GM12892 (cell line): ENCODE measurements around the gene SSR3.

ENCODE experiments used
- DNase-seq: peaks from one replicate; pipeline ENCODE4 v3.0.0; 2011; ENCODE audit not compliant: insufficient read length
- FAIRE-seq: peaks from 2 replicates; lab custom pipeline; 2011; peaks lifted over from hg19 to GRCh38; lab: Jason Lieb, UNC
- POLR2A ChIP-seq: IDR thresholded peaks from 2 replicates; pipeline ENCODE4 v1.6.1; 2011; ENCODE audit warnings: low read depth, low read length, control low read depth
- POLR2AphosphoS5 ChIP-seq: IDR thresholded peaks from 2 replicates; pipeline ENCODE4 v1.6.1; 2011; ENCODE audit warnings: low read depth, low read length, control low read depth
- TAF1 ChIP-seq: IDR thresholded peaks from 2 replicates; pipeline ENCODE4 v1.6.1; 2011; ENCODE audit warnings: low read depth, mild to moderate bottlenecking, control low read depth, low read length, borderline replicate concordance

Gene SSR3

GRCh38 chr3:156527060-156527459 lies 27.9 kb downstream of the SSR3 start:
- TF ChIP-seq POLR2A (no peak), TAF1 (no peak), POLR2AphosphoS5 (no peak)
- DNase-seq (no peak), FAIRE-seq (no peak)

- FAIRE-seq = no peak
- TF ChIP-seq POLR2A = no peak
- no peak for TF ChIP-seq TAF1
- no peak for TF ChIP-seq POLR2AphosphoS5
- DNase-seq = no peak
Measured at GRCh38 chr3:156525808-156526207, 29.1 kb downstream of the SSR3 start.

GRCh38 chr3:156522673-156523072 lies 32.2 kb downstream of the SSR3 start:
- TF ChIP-seq POLR2A (no peak), TAF1 (no peak), POLR2AphosphoS5 (no peak)
- DNase-seq (no peak), FAIRE-seq (no peak)

- FAIRE-seq (no peak), DNase-seq (no peak)
- TF ChIP-seq TAF1 (no peak), POLR2A (no peak)
Measured at GRCh38 chr3:156519758-156520162, 35.2 kb downstream of the SSR3 start.

- TF ChIP-seq POLR2AphosphoS5 (no peak), POLR2A (no peak), TAF1 (no peak)
- no peak for FAIRE-seq
- DNase-seq = no peak
Measured at GRCh38 chr3:156518726-156519125, 36.2 kb downstream of the SSR3 start.

GRCh38 chr3:156516961-156517360 lies 38.0 kb downstream of the SSR3 start:
- DNase-seq (no peak), FAIRE-seq (no peak)
- TF ChIP-seq TAF1 = no peak

GRCh38 chr3:156516284-156516683 lies 38.6 kb downstream of the SSR3 start:
- FAIRE-seq (no peak), DNase-seq (no peak)
- TF ChIP-seq POLR2A (no peak), TAF1 (no peak), POLR2AphosphoS5 (no peak)

GRCh38 chr3:156513619-156514018 lies 41.3 kb downstream of the SSR3 start:
- FAIRE-seq = no peak
- no peak for DNase-seq
- TF ChIP-seq POLR2AphosphoS5 (no peak), TAF1 (no peak), POLR2A (no peak)

GRCh38 chr3:156511987-156512677 lies 42.8 kb downstream of the SSR3 start:
- TF ChIP-seq POLR2A (no peak), TAF1 (no peak), POLR2AphosphoS5 (no peak)
- FAIRE-seq (no peak), DNase-seq (no peak)

GRCh38 chr3:156509189-156510174 lies 45.4 kb downstream of the SSR3 start:
- peak; percentile 86 for FAIRE-seq
- DNase-seq = peak; percentile 11
- TF ChIP-seq TAF1 = no peak

- FAIRE-seq = no peak
- TF ChIP-seq POLR2AphosphoS5 (no peak), TAF1 (no peak), POLR2A (no peak)
- DNase-seq = no peak
Measured at GRCh38 chr3:156507285-156507684, 47.6 kb downstream of the SSR3 start.

- FAIRE-seq (no peak), DNase-seq (no peak)
- TF ChIP-seq POLR2A (no peak), POLR2AphosphoS5 (no peak), TAF1 (no peak)
Measured at GRCh38 chr3:156498307-156498706, 56.6 kb downstream of the SSR3 start.
